Endothelial cell of umbilical vein (primary cell): ENCODE measurements around the gene N4BP2. TPM values are rescaled to one million over a fixed set of nuclear protein-coding genes. Genes with fewer than 3 reads are reported as not detected.

Experiments
- BruUV-seq: library from RNA; stranded (reverse); fragments of 400-500 nt; replicated peaks from 2 replicates; lab custom pipeline; 2021; lab: Mats Ljungman, UMichigan
- CTCF ChIA-PET: fragments of 300-600, 350-600 bp; sonication (Branson Sonifier 250); formaldehyde crosslinking; loops from one replicate; lab custom pipeline; 2021; ENCODE audit warnings: antibody characterized with exemption, inconsistent platforms; lab: Charles Lee
- POLR2A ChIA-PET: fragments of 300-600, 350-600 bp; sonication (Branson Sonifier 250); formaldehyde crosslinking; loops from one replicate; lab custom pipeline; 2021; ENCODE audit warnings: antibody characterized with exemption, inconsistent platforms; lab: Charles Lee
- DNase-seq: peaks from one replicate; pipeline ENCODE4 v3.0.0-alpha.2; 2011; ENCODE audit warnings: low read depth, low spot score
- FAIRE-seq: peaks from 2 replicates; lab custom pipeline; 2011; peaks lifted over from hg19 to GRCh38; lab: Jason Lieb, UNC
- H2AFZ ChIP-seq: 2 replicates; pipeline ENCODE4 v1.6.0; 2012; ENCODE audit warnings: low read depth, low read length, control low read depth, inconsistent platforms
- H3K27ac ChIP-seq: 2 replicates; pipeline ENCODE4 v1.5.1; 2011; ENCODE audit warnings: low read depth, mild to moderate bottlenecking, control low read depth, low read length, moderate library complexity; ENCODE audit not compliant: insufficient read depth
- H3K27me3 ChIP-seq, 2 experiments: 2 replicates each; pipeline versions ENCODE4 v1.6.0 to v1.6.1; 2011; ENCODE audit warnings: low read length in 2 of 2, mixed read lengths in 1 of 2; ENCODE audit not compliant: control insufficient read depth in 2 of 2, insufficient read depth in 2 of 2
- H3K36me3 ChIP-seq, 2 experiments: 2 replicates in 1 of 2; 3 replicates in 1 of 2; pipeline ENCODE4 v1.5.1; 2011; ENCODE audit warnings: low read length in 2 of 2, mild to moderate bottlenecking in 1 of 2, moderate library complexity in 1 of 2; ENCODE audit not compliant: control insufficient read depth in 2 of 2, insufficient read depth in 2 of 2; ENCODE audit errors: extremely low read depth in 1 of 2
- H3K4me1 ChIP-seq: 3 replicates; pipeline ENCODE4 v1.5.1; 2011; ENCODE audit warnings: mild to moderate bottlenecking, low read length; ENCODE audit not compliant: control insufficient read depth, insufficient read depth; ENCODE audit errors: extremely low read depth
- H3K4me2 ChIP-seq: 2 replicates; pipeline ENCODE4 v1.6.1; 2011; ENCODE audit warnings: low read length, control low read depth, mixed read lengths; ENCODE audit not compliant: insufficient read depth
- H3K4me3 ChIP-seq, 3 experiments: fragments of 200-600 bp in 1 of 3; sonication (generic), shearing (Covaris generic) in 1 of 3; replicated peaks in 1 of 3; 2 replicates each; pipeline ENCODE4 v1.5.1; 2011 to 2016; ENCODE audit warnings: control low read depth in 3 of 3, low read length in 3 of 3, mild to moderate bottlenecking in 2 of 3, inconsistent platforms in 1 of 3, low read depth in 1 of 3, moderate library complexity in 1 of 3; ENCODE audit not compliant: insufficient read depth in 1 of 3
- H3K79me2 ChIP-seq: 2 replicates; pipeline ENCODE4 v1.6.0; 2012; ENCODE audit warnings: low read length, inconsistent platforms; ENCODE audit not compliant: control insufficient read depth, insufficient read depth
- H3K9ac ChIP-seq: replicated peaks from 2 replicates; pipeline ENCODE3; 2011; ENCODE audit warnings: low read length, control low read depth; ENCODE audit not compliant: insufficient read depth; ENCODE audit errors: extremely low read depth
- H3K9me1 ChIP-seq: replicated peaks from 3 replicates; pipeline ENCODE4 v1.6.0; 2011; ENCODE audit warnings: mild to moderate bottlenecking, low read length; ENCODE audit not compliant: control insufficient read depth, insufficient read depth; ENCODE audit errors: extremely low read depth
- H3K9me3 ChIP-seq: replicated peaks from 2 replicates; pipeline ENCODE4 v1.5.1; 2012; ENCODE audit warnings: low read length, inconsistent platforms; ENCODE audit not compliant: control insufficient read depth, insufficient read depth
- H4K20me1 ChIP-seq: replicated peaks from 2 replicates; pipeline ENCODE3; 2011; ENCODE audit warnings: mild to moderate bottlenecking, low read length; ENCODE audit not compliant: control insufficient read depth, insufficient read depth; ENCODE audit errors: extremely low read depth
- EZH2 ChIP-seq: IDR thresholded peaks from 2 replicates; pipeline ENCODE4 v1.6.1; 2012; ENCODE audit warnings: borderline replicate concordance, low read depth, mild to moderate bottlenecking, moderate library complexity, low read length, inconsistent platforms; ENCODE audit not compliant: severe bottlenecking
- FOS ChIP-seq: IDR thresholded peaks from 2 replicates; pipeline ENCODE4 v1.6.1; 2011; ENCODE audit warnings: mild to moderate bottlenecking, low read length, moderate library complexity, borderline replicate concordance; ENCODE audit not compliant: insufficient read depth
- GATA2 ChIP-seq: IDR thresholded peaks from 2 replicates; pipeline ENCODE4 v1.7.0; 2011; ENCODE audit warnings: low read depth, mild to moderate bottlenecking, moderate library complexity, mixed read lengths, low read length; ENCODE audit not compliant: insufficient read length, insufficient read depth
- MYC ChIP-seq: IDR thresholded peaks from one replicate; pipeline ENCODE4 v1.6.1; 2011; ENCODE audit warnings: mild to moderate bottlenecking, low read depth, low read length
- POLR2A ChIP-seq: IDR thresholded peaks from 2 replicates; pipeline ENCODE4 v1.6.1; 2012; ENCODE audit warnings: low read depth, mild to moderate bottlenecking, control low read depth, low read length
- POLR2AphosphoS5 ChIP-seq: IDR thresholded peaks from 2 replicates; pipeline ENCODE4 v1.6.1; 2012; ENCODE audit warnings: low read depth, mild to moderate bottlenecking, control low read depth, low read length, moderate library complexity; ENCODE audit not compliant: insufficient read depth
- dilution Hi-C: fragments of 300-500 bp; cut with MboI; formaldehyde crosslinking; loops from one replicate; pipeline ENCODE4 v1.15.0; 2019; ENCODE audit warnings: low sequenced_read_pairs; ENCODE audit not compliant: extremely low pct_ligation_motif_present
- intact Hi-C: fragments of 100-400 bp; cut with micrococcal nuclease; formaldehyde crosslinking; loops from one replicate; pipeline ENCODE4 v1.10.0; 2022
- polyA plus RNA-seq, 4 experiments: library from polyadenylated mRNA; depleted of rRNA in 3 of 4; stranded (reverse) in 3 of 4; unstranded in 1 of 4; fragments of >200 nt; gene quantifications; 2 replicates each; pipeline versions ENCODE4 v1.2.1 to v1.2.3, GENCODE V29; 2011 to 2012; ENCODE audit warnings: missing spikeins in 1 of 4
- total RNA-seq: library from RNA; stranded (reverse); gene quantifications from 2 replicates; pipeline ENCODE4 v1.2.3, GENCODE V29; 2021
- TF ChIP-seq, protein P1 (sequence below), 2 donors: IDR thresholded peaks; 1 replicate in 1 of 2; 2 replicates in 1 of 2; pipeline ENCODE4 v1.5.1; 2011; ENCODE audit warnings: low read length in 2 of 2, mild to moderate bottlenecking in 2 of 2, moderate library complexity in 2 of 2, control low read depth in 1 of 2, inconsistent platforms in 1 of 2, low read depth in 1 of 2; ENCODE audit not compliant: insufficient read depth in 1 of 2; ENCODE audit errors: extremely low read depth in 1 of 2
- TF ChIP-seq, protein P2 (sequence below): IDR thresholded peaks from 2 replicates; pipeline ENCODE4 v1.6.1; 2011; ENCODE audit not compliant: insufficient read depth, insufficient read length

Gene N4BP2
- total and polyA plus RNA-seq, 2 donors (not counting 3 experiments of a cell fraction or from before 2014, with no cell fraction given) = 0.87 to 6.9 TPM

DNA sequence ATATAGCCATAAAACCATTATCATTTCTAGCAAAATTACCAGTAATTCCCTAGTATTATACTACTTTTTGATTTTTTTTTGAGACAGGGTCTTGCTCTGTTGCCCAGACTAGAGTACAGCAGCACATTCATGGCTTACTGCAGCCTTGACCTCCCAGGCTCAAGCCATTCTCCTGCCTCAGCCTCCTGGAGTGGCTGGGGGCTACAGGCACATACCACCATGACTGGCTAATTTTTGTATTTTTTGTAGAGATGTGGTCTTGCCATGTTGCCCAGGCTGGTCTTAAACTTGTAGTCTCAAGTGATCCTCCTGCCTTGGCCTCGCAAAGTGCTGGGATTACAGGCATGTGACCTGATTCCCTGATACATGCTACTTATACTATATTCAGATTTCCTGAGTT, 13.7 kb downstream of the N4BP2 start:
- FAIRE-seq = no peak
- Histone ChIP-seq H3K27ac (no peak overlapping the region), H3K27me3 (no peaks in the 10 kb centered on the region), H3K4me2 (no peak overlapping the region), H3K79me2 (no peaks in the 10 kb centered on the region), H3K9ac (no peak overlapping the region), H3K4me1 (no peaks in the 10 kb centered on the region), H3K9me3 (no peaks in the 10 kb centered on the region), H3K36me3 (no peaks in the 10 kb centered on the region), H3K4me3 (no peak overlapping the region), H3K9me1 (no peaks in the 10 kb centered on the region), H4K20me1 (no peaks in the 10 kb centered on the region), H2AFZ (no peak overlapping the region)
- intact Hi-C loops = no loop called here
- no peak for DNase-seq
- dilution Hi-C loops = no loop called here
- POLR2A ChIA-PET = no interaction called here
- TF ChIP-seq FOS (no peak), POLR2A (no peak), POLR2AphosphoS5 (no peak), EZH2 (no peak), GATA2 (no peak), MYC (no peak)
- TF ChIP-seq, protein P1, sequence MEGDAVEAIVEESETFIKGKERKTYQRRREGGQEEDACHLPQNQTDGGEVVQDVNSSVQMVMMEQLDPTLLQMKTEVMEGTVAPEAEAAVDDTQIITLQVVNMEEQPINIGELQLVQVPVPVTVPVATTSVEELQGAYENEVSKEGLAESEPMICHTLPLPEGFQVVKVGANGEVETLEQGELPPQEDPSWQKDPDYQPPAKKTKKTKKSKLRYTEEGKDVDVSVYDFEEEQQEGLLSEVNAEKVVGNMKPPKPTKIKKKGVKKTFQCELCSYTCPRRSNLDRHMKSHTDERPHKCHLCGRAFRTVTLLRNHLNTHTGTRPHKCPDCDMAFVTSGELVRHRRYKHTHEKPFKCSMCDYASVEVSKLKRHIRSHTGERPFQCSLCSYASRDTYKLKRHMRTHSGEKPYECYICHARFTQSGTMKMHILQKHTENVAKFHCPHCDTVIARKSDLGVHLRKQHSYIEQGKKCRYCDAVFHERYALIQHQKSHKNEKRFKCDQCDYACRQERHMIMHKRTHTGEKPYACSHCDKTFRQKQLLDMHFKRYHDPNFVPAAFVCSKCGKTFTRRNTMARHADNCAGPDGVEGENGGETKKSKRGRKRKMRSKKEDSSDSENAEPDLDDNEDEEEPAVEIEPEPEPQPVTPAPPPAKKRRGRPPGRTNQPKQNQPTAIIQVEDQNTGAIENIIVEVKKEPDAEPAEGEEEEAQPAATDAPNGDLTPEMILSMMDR (IDR thresholded peaks at IDR 0.05; ENCODE audit: extremely low read depth in 1 of 2, insufficient read depth in 1 of 2, low read depth in 1 of 2, low read length in 2 of 2) = no peak
- TF ChIP-seq, protein P2, sequence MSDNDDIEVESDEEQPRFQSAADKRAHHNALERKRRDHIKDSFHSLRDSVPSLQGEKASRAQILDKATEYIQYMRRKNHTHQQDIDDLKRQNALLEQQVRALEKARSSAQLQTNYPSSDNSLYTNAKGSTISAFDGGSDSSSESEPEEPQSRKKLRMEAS = no peak
- CTCF ChIA-PET = no interaction called here
- BruUV-seq = no TSS peak
